ENCODE data around the gene SPATA2.

Gene SPATA2

DNA sequence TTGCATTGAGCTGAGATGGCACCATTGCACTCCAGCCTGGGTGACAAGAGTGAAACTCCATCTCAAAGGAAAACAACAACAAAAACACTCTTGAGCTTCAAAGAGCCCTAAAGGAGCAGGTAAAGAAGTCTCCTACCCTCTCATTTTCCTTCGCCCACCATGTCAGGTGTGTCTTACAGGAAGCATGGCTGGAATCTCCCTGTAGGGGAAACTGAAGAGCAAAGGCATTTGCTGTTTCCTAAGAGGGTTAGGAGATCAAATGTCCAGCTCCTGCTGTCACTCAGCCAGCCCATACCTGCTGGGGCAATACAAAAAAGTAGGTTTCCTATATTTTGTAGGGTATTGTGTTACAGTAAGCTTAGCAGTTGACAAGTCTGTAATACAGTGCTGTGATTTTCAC lies 43.3 kb downstream of the SPATA2 start:
- Histone ChIP-seq H3K9me3 (ENCODE audit: severe bottlenecking) (no peaks in the 10 kb centered on the region), H3K27me3 (ENCODE audit: insufficient read depth, low read depth, severe bottlenecking) (no peaks in the 10 kb centered on the region), H3K36me3 (no peaks in the 10 kb centered on the region; the same call in 1 of the 2 replicates), H3K4me3 (ENCODE audit: low read depth, low read length) (no peak overlapping the region), H3K27ac (no peak overlapping the region)
- TF ChIP-seq, protein P1, sequence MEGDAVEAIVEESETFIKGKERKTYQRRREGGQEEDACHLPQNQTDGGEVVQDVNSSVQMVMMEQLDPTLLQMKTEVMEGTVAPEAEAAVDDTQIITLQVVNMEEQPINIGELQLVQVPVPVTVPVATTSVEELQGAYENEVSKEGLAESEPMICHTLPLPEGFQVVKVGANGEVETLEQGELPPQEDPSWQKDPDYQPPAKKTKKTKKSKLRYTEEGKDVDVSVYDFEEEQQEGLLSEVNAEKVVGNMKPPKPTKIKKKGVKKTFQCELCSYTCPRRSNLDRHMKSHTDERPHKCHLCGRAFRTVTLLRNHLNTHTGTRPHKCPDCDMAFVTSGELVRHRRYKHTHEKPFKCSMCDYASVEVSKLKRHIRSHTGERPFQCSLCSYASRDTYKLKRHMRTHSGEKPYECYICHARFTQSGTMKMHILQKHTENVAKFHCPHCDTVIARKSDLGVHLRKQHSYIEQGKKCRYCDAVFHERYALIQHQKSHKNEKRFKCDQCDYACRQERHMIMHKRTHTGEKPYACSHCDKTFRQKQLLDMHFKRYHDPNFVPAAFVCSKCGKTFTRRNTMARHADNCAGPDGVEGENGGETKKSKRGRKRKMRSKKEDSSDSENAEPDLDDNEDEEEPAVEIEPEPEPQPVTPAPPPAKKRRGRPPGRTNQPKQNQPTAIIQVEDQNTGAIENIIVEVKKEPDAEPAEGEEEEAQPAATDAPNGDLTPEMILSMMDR (IDR thresholded peaks at IDR 0.05; ENCODE audit: low read depth, low read length), result no peak
- no peak for DNase-seq

DNA sequence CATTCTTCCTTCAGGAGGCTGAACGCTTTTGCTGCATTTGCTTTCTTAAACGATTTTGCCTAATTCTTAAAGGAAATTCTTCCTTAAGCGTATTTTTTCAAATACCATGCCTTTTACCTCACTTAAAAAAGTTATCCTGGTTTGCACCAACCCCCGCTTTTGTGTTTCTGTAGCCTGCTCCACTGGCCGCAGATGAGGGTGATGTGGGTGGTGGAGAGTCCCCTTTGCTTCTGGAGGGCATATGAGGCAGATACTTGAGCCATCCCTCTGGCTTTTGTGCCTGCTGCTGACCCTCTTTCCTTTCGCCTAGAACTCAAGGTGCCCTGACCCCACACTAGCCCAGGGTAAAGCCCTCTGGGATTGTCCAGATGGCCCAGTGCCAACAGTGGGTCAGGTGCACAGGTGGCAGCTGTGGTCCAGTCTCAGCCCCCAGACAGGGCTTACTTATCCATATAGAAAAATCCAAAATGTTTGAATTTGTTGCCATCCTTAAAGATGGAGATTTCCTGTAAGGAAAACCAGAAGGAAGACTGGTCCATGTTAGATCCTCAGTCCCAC lies 43.9 kb downstream of the SPATA2 start:
- TF ChIP-seq, protein P1 (IDR thresholded peaks at IDR 0.05; ENCODE audit: low read depth, low read length), result no peak
- Histone ChIP-seq H3K4me3 (ENCODE audit: low read depth, low read length) (no peak overlapping the region), H3K27me3 (ENCODE audit: insufficient read depth, low read depth, severe bottlenecking) (no peaks in the 10 kb centered on the region), H3K36me3 (no peaks in the 10 kb centered on the region; the same call in 1 of the 2 replicates), H3K27ac (no peak overlapping the region), H3K9me3 (ENCODE audit: severe bottlenecking) (no peaks in the 10 kb centered on the region)
- DNase-seq, result no peak

DNA sequence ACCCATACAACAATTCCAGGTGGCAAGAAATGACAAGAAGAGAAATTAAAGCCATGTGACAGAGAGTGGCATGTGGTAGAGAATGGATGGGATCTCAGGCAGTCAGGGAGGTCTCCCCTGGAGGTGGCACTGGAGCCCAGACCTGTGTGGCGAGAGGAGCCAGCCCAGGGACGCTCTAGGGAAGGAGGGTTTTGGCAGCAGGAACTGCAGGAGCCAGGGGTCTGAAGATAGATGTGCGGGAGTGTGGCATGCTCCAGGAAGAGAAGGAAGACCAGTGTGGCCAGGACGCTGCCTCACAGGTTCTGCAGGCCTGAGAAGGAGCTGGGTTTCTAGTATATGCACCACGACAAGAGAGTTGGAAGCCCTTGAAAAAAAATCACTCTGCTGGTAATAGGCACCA lies 45.1 kb downstream of the SPATA2 start:
- no peak for DNase-seq
- H3K9me3 ChIP-seq (ENCODE audit: severe bottlenecking), result no peaks in the 10 kb centered on the region
- no peaks in the 10 kb centered on the region for H3K27me3 ChIP-seq (ENCODE audit: insufficient read depth, low read depth, severe bottlenecking)
- H3K27ac ChIP-seq, result no peak overlapping the region
- no peak overlapping the region for H3K4me3 ChIP-seq (ENCODE audit: low read depth, low read length)
- H3K36me3 ChIP-seq, result peaks cover 3% of the 10 kb centered on the region; the same call in 1 of the 2 replicates
- TF ChIP-seq, protein P1 (IDR thresholded peaks at IDR 0.05; ENCODE audit: low read depth, low read length), result no peak

DNA sequence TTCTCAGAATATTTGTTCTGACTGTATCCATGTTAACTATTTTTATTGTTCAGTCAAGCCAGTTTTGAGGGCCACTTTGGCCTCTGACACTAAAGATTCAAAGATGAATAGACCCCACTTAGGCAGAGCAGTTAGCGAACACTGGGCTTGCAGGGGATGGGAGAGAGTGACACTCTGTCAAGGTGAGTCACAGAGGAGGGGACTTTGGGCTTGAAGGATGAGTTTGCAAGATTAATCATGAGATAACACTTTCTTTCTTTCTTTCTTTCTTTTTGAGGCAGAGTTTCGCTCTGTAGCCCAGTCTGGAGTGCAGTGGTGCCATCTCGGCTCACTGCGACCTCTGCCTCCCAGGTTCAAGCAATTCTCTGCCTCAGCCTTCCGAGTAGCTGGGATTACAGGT lies 46.4 kb downstream of the SPATA2 start:
- no peaks in the 10 kb centered on the region for H3K27me3 ChIP-seq (ENCODE audit: insufficient read depth, low read depth, severe bottlenecking)
- no peak overlapping the region for H3K4me3 ChIP-seq (ENCODE audit: low read depth, low read length)
- peaks cover 8% of the 10 kb centered on the region; the same call in 1 of the 2 replicates for H3K36me3 ChIP-seq
- H3K9me3 ChIP-seq (ENCODE audit: severe bottlenecking), result no peaks in the 10 kb centered on the region
- H3K27ac ChIP-seq, result no peak overlapping the region
- DNase-seq, result no peak
- TF ChIP-seq, protein P1 (IDR thresholded peaks at IDR 0.05; ENCODE audit: low read depth, low read length), result no peak

DNA sequence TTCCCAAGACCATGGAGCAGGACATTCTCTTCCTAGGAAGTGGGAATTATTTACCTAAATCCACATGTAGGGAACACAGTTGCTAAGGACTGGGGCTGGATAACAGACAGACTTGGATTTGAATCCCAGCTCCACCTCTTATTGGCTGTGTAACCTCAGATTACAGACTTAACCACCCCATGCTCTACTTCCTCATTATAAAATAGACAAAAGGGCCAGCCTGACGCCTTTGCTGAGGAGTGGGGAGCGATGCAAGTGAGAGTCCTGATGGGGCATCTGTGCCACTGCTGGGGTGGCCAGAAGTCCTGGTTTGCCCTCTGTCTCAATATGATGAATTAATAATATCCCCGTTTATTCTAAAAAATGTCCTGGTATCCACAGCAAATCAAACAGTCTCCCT lies 46.8 kb downstream of the SPATA2 start:
- peaks cover 8% of the 10 kb centered on the region; the same call in 1 of the 2 replicates for H3K36me3 ChIP-seq
- no peak for DNase-seq
- H3K4me3 ChIP-seq (ENCODE audit: low read depth, low read length), result no peak overlapping the region
- H3K27ac ChIP-seq, result no peak overlapping the region
- no peaks in the 10 kb centered on the region for H3K9me3 ChIP-seq (ENCODE audit: severe bottlenecking)
- no peaks in the 10 kb centered on the region for H3K27me3 ChIP-seq (ENCODE audit: insufficient read depth, low read depth, severe bottlenecking)
- TF ChIP-seq, protein P1 (IDR thresholded peaks at IDR 0.05; ENCODE audit: low read depth, low read length), result no peak

All from WERI-Rb-1 (cell line).